NCI-H748 (cell line): ENCODE measurements around the gene NRN1L.
A peak's percentile ranks its signal among the peaks of the same experiment; 100 is the strongest.

Experiments used
- DNase-seq: peaks from one replicate; lab custom pipeline; 2025; ENCODE audit not compliant: unreplicated experiment; lab: John Stamatoyannopoulos, UW

NRN1L gene

DNA sequence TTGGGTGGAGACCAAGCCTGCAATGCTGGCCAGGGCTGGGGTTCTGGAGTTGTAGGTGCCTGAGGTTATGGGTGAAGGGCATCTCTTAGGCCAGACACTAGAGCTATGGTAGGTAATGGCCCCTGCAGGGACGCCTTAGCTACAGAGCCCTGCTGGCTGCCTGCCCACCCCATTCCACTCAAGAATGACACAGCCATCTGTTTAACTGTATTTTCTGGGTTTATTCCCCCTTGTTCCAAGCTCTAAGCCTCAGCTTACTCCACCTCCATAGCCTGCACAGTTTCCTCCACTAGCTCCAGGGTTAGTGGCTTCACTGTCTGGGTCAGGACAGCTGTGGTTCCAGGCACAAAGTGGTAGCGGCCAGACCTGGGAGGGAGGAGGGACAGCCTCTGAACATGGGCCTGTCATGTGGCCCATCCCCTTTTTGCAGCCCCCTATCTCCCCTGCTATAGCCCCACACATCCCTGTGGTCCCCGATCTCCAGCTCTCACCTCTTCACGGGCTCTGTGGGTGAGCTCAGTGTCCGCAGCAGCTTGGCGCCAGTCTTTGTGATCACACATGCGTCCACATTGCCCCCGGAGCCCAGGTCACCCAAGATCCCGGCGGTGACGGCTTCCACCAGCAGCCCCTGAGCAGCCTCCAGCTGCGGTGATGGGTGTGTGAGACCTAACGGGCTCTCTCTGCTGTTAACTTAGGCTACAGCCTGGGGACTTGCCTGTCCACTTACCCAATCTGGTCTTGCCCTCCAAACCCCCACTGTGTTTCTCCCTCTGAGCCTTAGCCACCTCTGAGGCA lies 49.8 kb downstream of the NRN1L start:
- no peak for DNase-seq

DNA sequence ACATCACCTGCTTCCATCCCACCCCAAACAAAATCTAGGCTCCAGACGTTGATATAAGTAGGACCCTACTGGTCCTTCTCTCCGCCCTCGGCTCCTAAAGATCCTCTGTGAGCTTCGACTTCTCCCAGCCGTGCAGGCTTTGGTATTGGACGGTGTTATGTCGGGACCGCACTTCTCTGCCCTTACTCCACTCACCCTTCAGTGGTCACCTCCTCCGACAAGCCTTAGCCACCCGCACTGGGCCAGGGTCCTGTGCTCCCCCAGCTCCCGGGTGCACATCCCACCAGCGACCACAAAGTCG lies 50.4 kb downstream of the NRN1L start:
- DNase-seq: peak; percentile 42

DNA sequence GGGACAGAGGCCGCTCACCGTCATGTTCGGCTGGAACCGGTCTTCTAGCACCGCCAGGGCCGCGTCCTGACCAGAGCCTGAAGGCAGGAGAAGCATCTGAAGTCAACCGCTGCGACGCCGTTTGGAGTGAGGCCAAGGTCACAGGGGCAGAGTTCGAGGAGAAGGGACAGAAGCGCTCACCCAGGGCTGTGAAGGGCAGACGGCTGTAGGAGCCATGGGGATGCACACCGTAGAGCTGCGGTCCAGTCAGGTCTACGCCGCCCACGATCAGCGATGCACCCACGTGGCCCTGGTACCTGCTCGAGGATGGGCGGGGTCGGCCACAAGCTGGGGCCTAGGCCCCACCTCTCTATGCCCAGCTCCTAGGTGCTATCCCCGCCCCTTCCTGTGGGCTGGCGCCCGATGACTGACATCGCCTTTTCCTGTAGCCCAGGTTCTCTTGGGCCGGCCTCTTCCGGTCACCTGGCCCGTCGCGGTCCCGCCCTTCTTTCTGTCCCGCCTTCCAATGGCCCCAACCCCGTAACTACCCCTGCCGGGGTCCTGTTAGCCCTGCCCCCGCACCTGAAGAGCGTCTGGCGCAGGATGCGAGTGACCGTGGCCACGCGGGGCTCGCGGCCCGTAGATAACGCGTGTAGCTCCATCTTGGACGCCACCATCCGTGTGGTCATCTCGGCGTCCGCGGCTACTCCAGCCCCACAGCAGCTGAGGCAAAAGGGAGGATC lies 50.9 kb downstream of the NRN1L start:
- DNase-seq: peak; percentile 97
